ENCODE measurements around the gene BRD3OS. TPM values are rescaled to one million over a fixed set of nuclear protein-coding genes. Genes with fewer than 3 reads are reported as not detected.

BRD3OS gene
- total and polyA plus RNA-seq, 2 of the 4 experiments (the other 2 are of a cell fraction): 15.8 to 20.7 TPM

DNA sequence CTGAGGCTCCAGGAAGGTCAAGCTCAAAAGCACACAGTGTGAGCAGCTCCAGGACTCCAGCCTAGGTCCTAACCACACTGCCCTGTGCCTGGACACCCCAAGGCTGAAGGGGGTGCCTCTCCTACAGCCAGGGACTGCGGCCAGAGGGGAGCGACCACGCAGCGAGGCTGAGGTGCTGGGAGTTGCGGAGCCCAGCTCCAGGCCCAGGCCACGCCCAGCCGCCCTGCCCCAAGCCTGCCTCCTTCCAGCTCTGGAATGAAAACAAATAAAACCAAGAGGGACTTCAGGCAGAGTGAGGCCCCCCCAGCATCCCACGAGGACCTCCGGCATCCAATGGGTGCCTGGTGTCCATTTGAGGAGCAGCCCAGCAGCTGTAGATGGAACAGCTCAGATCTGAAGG lies 48.4 kb upstream of the BRD3OS start:
- Histone ChIP-seq H3K18ac (ENCODE audit: low read depth, low read length) (no peak overlapping the region), H3K4me1 (ENCODE audit: control insufficient read depth, insufficient read depth, low read length) (peaks cover 25% of the 10 kb centered on the region), H3K4me2 (ENCODE audit: low read depth, low read length) (no peak overlapping the region), H2BK120ac (ENCODE audit: low read depth, low read length) (no peak overlapping the region), H3K27me3 (ENCODE audit: control insufficient read depth, insufficient read depth, low read length) (no peaks in the 10 kb centered on the region), H4K91ac (ENCODE audit: insufficient read depth, low read depth, low read length) (no peak overlapping the region), H3K23ac (ENCODE audit: low read depth, low read length) (no peak overlapping the region; the same call in 1 of the 2 replicates), H3K9ac (ENCODE audit: low read depth, low read length) (no peak overlapping the region), H4K8ac (ENCODE audit: low read depth in 2 of 2, low read length in 2 of 2) (no peak overlapping the region), H2AFZ (replicated peaks; ENCODE audit: low read length, poor library complexity) (no peak overlapping the region), H3K14ac (replicated peaks; ENCODE audit: low read depth, low read length) (no peak overlapping the region), H2BK15ac (ENCODE audit: low read depth, low read length) (no peak overlapping the region), H2AK9ac (replicated peaks; ENCODE audit: low read depth, low read length, poor library complexity) (peak overlapping the region; percentile 70), H2BK20ac (ENCODE audit: low read depth, low read length) (no peak overlapping the region), H3K4ac (ENCODE audit: low read depth, low read length) (no peak overlapping the region), H4K5ac (ENCODE audit: low read depth, low read length) (no peak overlapping the region), H3K56ac (ENCODE audit: extremely low read depth, insufficient read depth, low read length) (no peak overlapping the region), H4K20me1 (ENCODE audit: insufficient read depth, low read length) (peaks cover 99% of the 10 kb centered on the region), H2BK5ac (ENCODE audit: low read depth, low read length, poor library complexity, severe bottlenecking) (no peak overlapping the region), H3K9me1 (ENCODE audit: insufficient read depth, low read length) (peaks cover 28% of the 10 kb centered on the region), H3K79me1 (ENCODE audit: low read depth in 1 of 2, low read length in 2 of 2) (peaks cover 30 to 94% of the 10 kb centered on the region in 2 experiments), H3K4me3 (ENCODE audit: insufficient read depth, low read depth, low read length) (no peak overlapping the region), H3K36me3 (ENCODE audit: control insufficient read depth, insufficient read depth, low read length) (no peaks in the 10 kb centered on the region), H3K27ac (ENCODE audit: insufficient read depth, low read length) (no peak overlapping the region), H2AK5ac (ENCODE audit: low read depth, low read length) (no peak overlapping the region), H3K9me3 (ENCODE audit: control insufficient read depth, insufficient read depth, low read length) (no peaks in the 10 kb centered on the region)
- in situ Hi-C loops (cut with MboI; ENCODE audit: low sequenced_read_pairs): no loop called here
- DNase-seq: no peak
- no peak for ATAC-seq (ENCODE audit: low read depth)
- intact Hi-C loops (cut with micrococcal nuclease): no loop called here
- BruUV-seq (replicated peaks): no TSS peak
- WGBS, 2 experiments (ENCODE audit: extremely low coverage in 2 of 2, insufficient read length in 1 of 2): 100% methylated on average over 1 of the region's 9 CpGs; no CpG with 5 or more reads in 1 of the 2 experiments
- dilution Hi-C loops (cut with HindIII; ENCODE audit: low sequenced_read_pairs, unreplicated experiment): no loop called here
- ChIA-PET POLR2A (ENCODE audit: unreplicated experiment) (no interaction called here), CTCF (no interaction called here)
- TF ChIP-seq RAD21 (IDR thresholded peaks at IDR 0.05; ENCODE audit: low read length): no peak
- no peak for TF ChIP-seq CHD1 (IDR thresholded peaks at IDR 0.05; ENCODE audit: low read depth, low read length)
- TF ChIP-seq SMC3 (IDR thresholded peaks at IDR 0.05; ENCODE audit: low read depth, low read length): no peak
- TF ChIP-seq CEBPB (IDR thresholded peaks at IDR 0.05; ENCODE audit: low read depth, low read length): no peak
- TF ChIP-seq, protein P1, sequence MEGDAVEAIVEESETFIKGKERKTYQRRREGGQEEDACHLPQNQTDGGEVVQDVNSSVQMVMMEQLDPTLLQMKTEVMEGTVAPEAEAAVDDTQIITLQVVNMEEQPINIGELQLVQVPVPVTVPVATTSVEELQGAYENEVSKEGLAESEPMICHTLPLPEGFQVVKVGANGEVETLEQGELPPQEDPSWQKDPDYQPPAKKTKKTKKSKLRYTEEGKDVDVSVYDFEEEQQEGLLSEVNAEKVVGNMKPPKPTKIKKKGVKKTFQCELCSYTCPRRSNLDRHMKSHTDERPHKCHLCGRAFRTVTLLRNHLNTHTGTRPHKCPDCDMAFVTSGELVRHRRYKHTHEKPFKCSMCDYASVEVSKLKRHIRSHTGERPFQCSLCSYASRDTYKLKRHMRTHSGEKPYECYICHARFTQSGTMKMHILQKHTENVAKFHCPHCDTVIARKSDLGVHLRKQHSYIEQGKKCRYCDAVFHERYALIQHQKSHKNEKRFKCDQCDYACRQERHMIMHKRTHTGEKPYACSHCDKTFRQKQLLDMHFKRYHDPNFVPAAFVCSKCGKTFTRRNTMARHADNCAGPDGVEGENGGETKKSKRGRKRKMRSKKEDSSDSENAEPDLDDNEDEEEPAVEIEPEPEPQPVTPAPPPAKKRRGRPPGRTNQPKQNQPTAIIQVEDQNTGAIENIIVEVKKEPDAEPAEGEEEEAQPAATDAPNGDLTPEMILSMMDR (conservative IDR thresholded peaks at IDR 0.05; ENCODE audit: low read depth, low read length): no peak
- TF ChIP-seq BHLHE40 (IDR thresholded peaks at IDR 0.05; ENCODE audit: low read depth, low read length): no peak
- TF ChIP-seq FOS (IDR thresholded peaks at IDR 0.05; ENCODE audit: low read depth, low read length): no peak
- TF ChIP-seq USF2 (IDR thresholded peaks at IDR 0.05; ENCODE audit: low read depth, low read length): no peak
- TF ChIP-seq MAZ (IDR thresholded peaks at IDR 0.05; ENCODE audit: borderline replicate concordance, low read depth, low read length): no peak
